Mucosa of descending colon (tissue), 3 donors: ENCODE measurements around the gene CCDC183. TPM values are rescaled to one million over a fixed set of nuclear protein-coding genes. Genes with fewer than 3 reads are reported as not detected.
"Not testable (repeated sequence)": the region's sequence is repeated elsewhere in the genome, so short reads cannot be mapped to it uniquely, and the experiment has no call there.

Experiments used
- ATAC-seq: fragments of 200-7000 bp; cut with Tn5 transposase; one replicate; pipeline ENCODE4 v1.9.1; 2020; ENCODE audit warnings: mild to moderate bottlenecking, moderate library complexity
- DNase-seq, 3 donors: peaks; one replicate each; pipeline ENCODE4 v3.0.0-alpha.2; 2020
- H3K36me3 ChIP-seq: fragments of 200-600 bp; one replicate; pipeline ENCODE4 v1.8.0; 2021; ENCODE audit warnings: low read depth, mild to moderate bottlenecking
- H3K4me1 ChIP-seq: fragments of 200-600 bp; one replicate; pipeline ENCODE4 v1.8.0; 2021; ENCODE audit warnings: low read depth, mild to moderate bottlenecking
- H3K4me3 ChIP-seq: fragments of 200-600 bp; one replicate; pipeline ENCODE4 v1.8.0; 2021; ENCODE audit warnings: mild to moderate bottlenecking
- H3K9me3 ChIP-seq: fragments of 200-600 bp; one replicate; pipeline ENCODE4 v1.8.0; 2021; ENCODE audit warnings: mild to moderate bottlenecking
- CTCF ChIP-seq: fragments of 200-600 bp; IDR thresholded peaks from one replicate; pipeline ENCODE4 v1.8.0; 2022; ENCODE audit warnings: antibody characterized with exemption, mild to moderate bottlenecking
- intact Hi-C, 2 donors: fragments of 100-400 bp; cut with DNase I in 1 of 2; cut with micrococcal nuclease in 1 of 2; formaldehyde crosslinking; loops; one replicate each; pipeline versions ENCODE4 v1.11.0 to v1.11.1; 2022; cut with DNase I, micrococcal nuclease
- total RNA-seq, 3 donors: library from RNA; stranded (reverse); fragmentation: NEBNext Ultra II Directional in 2 of 3; extraction: Animal tissue kit (Norgen Biotek cat#: 25700) in 2 of 3; gene quantifications; one replicate each; pipeline versions ENCODE4 v1.2.1 to v1.2.4, GENCODE V29; 2021 to 2023
- donor health status: DM: no; HTN: no; CAD: no; lungs with moderate emphysema.
- donor health status: DM: no; HTN: no; CAD: no.
- donor health status: DM: no; HTN: yes; CAD: no.

The CCDC183 gene
- total RNA-seq, 3 donors from 2014 or later: 4.0 to 38.0 (median 7.0) TPM

GRCh38 chr9:136762221-136762691 is 33.9 kb upstream of the CCDC183 start:
- peak in 2 of 3 donors; percentile 20 to 36 for DNase-seq
- TF ChIP-seq CTCF: no peak
- Histone ChIP-seq H3K4me3 (no peak overlapping the region), H3K9me3 (no peaks in the 10 kb centered on the region), H3K36me3 (no peaks in the 10 kb centered on the region), H3K4me1 (peaks cover 14% of the 10 kb centered on the region)
- intact Hi-C loops: no loop called here
- no peak for ATAC-seq

GRCh38 chr9:136762915-136763648 is 33.1 kb upstream of the CCDC183 start:
- ATAC-seq (peak; percentile 26), DNase-seq (peak; percentile 53 to 78 (median 67))
- H3K4me1 ChIP-seq: peaks cover 14% of the 10 kb centered on the region
- TF ChIP-seq CTCF: no peak
- no peaks in the 10 kb centered on the region for H3K9me3 ChIP-seq
- H3K36me3 ChIP-seq: no peaks in the 10 kb centered on the region
- intact Hi-C loops: no loop called here
- H3K4me3 ChIP-seq: no peak overlapping the region

- intact Hi-C loops: no loop called here
- H3K4me1 ChIP-seq: peaks cover 14% of the 10 kb centered on the region
- H3K4me3 ChIP-seq: no peak overlapping the region
- DNase-seq (peak in 2 of 3 donors; percentile 34 to 55), ATAC-seq (no peak)
- TF ChIP-seq CTCF: no peak
- H3K36me3 ChIP-seq: no peaks in the 10 kb centered on the region
- H3K9me3 ChIP-seq: no peaks in the 10 kb centered on the region
Measured at GRCh38 chr9:136763649-136764035, 32.5 kb upstream of the CCDC183 start.

DNA sequence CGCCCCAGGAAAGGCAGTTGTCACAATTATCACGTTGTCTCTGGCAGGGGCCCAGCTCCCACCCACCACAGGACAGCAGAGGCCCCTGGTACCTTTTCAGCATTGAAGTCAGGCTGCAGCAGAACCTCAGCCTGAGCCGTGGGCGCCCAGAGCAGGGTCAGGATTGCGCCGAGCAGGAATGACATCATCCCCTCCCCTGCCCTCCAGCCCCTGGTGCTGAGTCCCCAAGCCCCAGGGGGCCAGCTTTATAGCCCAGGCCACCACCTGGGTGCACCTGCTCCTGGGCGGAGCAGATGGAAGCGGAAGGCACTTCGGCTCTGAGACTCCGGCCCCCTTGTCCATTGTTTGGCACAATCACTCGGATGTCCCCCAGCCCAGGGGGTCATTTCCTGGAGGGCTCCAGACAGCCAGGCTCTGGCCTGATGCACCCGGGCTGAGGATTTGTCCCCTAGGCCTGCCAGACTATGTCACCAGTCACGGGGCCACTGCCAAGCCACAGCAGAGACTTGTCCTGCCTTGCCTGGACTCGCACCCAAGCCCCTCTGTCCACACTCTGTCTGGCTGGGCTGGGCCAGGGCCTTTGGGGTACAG is 31.7 kb upstream of the CCDC183 start, which contains the start of gene LCN15:
Gene LCN15 (minus strand): TSS at position 218 of the 591 bp plus-strand sequence. CDS start 30 bp downstream, at position 188.
- Histone ChIP-seq H3K4me1 (peaks cover 14% of the 10 kb centered on the region), H3K36me3 (no peaks in the 10 kb centered on the region), H3K9me3 (no peaks in the 10 kb centered on the region), H3K4me3 (no peak within 1 kb of the TSS)
- ATAC-seq: no peak
- TF ChIP-seq CTCF: no peak
- DNase-seq: peak in 1 of 3 donors; percentile 37
- intact Hi-C loops: no loop called here

- intact Hi-C loops: no loop called here
- no peak overlapping the region for H3K4me3 ChIP-seq
- H3K36me3 ChIP-seq: no peaks in the 10 kb centered on the region
- peaks cover 14% of the 10 kb centered on the region for H3K4me1 ChIP-seq
- DNase-seq (peak in 2 of 3 donors; percentile 56 to 61), ATAC-seq (peak; percentile 38)
- no peak for TF ChIP-seq CTCF
- no peaks in the 10 kb centered on the region for H3K9me3 ChIP-seq
Measured at GRCh38 chr9:136765041-136765440, 31.1 kb upstream of the CCDC183 start.

- peaks cover 14% of the 10 kb centered on the region for H3K4me1 ChIP-seq
- DNase-seq: peak in 1 of 3 donors; percentile 46
- ATAC-seq, H3K4me3 ChIP-seq, H3K36me3 ChIP-seq, intact Hi-C loops, H3K9me3 ChIP-seq: not testable (repeated sequence)
Measured at GRCh38 chr9:136765745-136766409, 30.3 kb upstream of the CCDC183 start.

DNA sequence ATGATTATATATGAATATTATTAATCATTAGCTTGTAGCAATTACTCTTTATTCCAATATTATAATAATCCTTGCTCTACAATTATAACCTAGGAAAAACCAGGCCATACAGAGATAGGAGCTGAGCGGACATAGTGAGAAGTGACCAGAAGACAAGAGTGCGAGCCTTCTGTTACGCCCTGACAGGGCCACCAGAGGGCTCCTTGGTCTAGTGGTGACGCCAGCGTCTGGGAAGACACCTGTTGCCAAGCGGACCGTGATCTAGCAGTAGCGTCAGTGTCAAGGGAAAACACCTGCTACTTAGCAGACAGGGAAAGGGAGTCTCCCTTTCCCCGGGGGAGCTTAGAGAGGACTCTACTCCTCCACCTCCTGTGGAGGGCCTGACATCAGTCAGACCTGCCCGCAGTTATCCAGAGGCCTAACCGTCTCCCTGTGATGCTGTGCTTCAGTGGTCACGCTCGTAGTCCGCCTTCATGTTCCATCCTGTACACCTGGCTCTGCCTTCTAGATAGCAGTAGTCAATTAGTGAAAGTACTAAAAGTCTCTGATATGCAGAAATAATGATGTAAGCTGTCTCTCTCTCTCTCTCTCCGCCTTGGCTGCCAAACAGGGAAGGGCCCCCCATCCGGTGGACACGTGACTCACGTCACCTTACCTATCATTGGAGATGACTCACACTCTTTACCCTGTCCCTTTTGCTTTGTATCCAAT is 29.6 kb upstream of the CCDC183 start:
- H3K36me3 ChIP-seq, ATAC-seq, intact Hi-C loops, H3K4me3 ChIP-seq, H3K9me3 ChIP-seq: not testable (repeated sequence)
- H3K4me1 ChIP-seq: peaks cover 14% of the 10 kb centered on the region
- peak; percentile 70 to 78 (median 72) for DNase-seq
